CD4-positive, alpha-beta T cell treated with Interleukin-6 for 4 hours (primary cell): ENCODE measurements around the gene VPS13C.

Experiments
- DNase-seq: peaks from one replicate; pipeline ENCODE4 v3.0.0-alpha.2; 2020; ENCODE audit warnings: mixed read lengths

Gene VPS13C

GRCh38 chr15:61921093-61921492 lies 139.2 kb downstream of the VPS13C start:
- no peak for DNase-seq

GRCh38 chr15:61917457-61917856 lies 142.8 kb downstream of the VPS13C start:
- no peak for DNase-seq

DNA sequence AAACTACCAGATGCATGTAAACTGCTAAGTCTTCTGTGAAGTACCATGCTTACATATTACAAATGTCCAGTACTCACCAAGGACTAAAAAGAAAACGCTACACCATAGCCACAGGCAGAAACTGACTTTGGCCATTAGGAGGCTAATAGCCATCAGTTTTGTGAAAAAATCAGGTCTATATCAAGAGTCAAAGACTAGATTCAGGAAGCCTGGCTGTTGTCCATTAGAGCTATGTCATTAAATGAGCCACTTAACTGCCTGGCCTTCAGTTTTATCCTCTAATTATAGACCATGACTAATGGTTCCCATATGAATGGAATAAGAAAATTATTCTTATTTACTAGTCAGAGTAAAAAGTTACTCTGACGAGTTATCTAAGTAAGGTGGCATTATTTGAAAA lies 144.1 kb downstream of the VPS13C start:
- no peak for DNase-seq

GRCh38 chr15:61915640-61916039 lies 144.6 kb downstream of the VPS13C start:
- DNase-seq, result no peak

DNA sequence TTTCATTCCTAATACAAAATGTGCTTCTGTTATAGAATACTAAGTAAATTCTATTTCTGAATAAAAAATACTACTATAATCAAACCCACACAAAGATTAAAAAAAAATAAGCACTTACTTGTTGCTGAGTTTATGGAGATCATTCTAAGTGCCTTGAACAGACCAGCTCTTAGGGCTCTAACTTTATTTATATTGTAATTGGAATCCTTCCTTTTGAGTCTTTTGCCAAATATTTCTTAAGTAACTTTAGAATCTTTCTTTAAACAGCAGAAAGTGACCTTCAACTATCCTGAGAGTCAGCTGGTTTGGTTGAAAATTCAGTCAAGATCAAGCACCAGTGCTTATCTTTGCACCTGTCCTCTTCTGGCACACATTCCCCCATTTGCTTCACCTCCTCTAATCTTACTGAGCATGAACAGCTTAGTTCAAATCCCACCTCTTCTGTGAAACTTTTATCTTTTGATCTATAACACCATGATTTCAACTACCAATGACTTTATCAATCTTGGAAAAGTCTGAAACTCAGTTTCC lies 149.3 kb downstream of the VPS13C start:
- DNase-seq, result no peak

DNA sequence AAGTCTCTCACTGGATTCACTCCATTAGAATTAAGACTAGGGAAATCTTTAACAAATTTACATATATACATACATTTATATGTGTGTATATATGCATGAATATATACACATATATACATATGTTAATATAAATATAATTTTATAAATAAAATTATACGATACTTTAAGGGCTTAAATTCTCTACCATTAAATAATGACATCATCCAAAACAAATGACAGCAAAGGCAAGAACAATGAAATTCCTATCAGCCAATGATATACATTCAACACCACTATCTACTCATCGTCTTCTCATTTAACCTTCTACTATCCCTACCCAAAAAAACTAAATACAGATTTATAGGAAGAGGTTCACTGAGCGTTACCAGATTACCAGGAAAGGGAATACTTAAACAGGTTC lies 152.0 kb downstream of the VPS13C start:
- DNase-seq, result no peak

DNA sequence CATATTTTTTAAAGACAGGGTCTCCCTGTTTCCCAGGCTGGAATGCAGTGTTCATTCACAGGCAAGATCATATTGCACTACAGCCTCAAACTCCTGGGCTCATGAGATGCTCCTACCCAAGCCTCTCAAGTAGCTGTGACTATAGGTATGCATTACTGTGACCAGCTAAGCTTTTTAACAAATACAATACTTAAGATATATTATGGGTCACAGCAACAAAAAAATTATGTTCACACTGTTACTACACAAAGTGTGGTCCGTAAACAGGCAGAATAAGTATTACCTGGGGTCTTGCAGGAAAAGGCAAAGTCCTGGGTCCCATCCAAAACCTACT lies 152.5 kb downstream of the VPS13C start:
- no peak for DNase-seq

- no peak for DNase-seq
Measured at GRCh38 chr15:61906961-61907752, 153.1 kb downstream of the VPS13C start.

DNA sequence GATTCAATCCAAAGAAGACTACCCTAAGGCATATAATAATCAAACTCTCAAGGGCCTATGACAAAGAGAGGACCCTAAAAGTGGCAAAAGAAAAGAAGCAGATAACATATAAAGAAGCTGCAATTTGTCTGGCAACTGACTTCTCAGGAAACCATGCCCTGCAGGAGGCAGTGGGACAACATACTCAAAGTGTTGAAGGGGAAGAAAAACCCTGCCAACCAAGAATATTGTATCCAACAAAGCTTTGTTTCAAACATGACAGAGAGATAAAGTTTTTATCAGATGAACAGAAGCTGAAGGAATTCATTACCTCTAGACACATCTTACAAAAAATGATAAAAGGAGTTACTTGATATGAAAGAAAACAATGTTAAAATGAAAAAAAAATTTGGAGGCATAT lies 167.1 kb downstream of the VPS13C start:
- no peak for DNase-seq

DNA sequence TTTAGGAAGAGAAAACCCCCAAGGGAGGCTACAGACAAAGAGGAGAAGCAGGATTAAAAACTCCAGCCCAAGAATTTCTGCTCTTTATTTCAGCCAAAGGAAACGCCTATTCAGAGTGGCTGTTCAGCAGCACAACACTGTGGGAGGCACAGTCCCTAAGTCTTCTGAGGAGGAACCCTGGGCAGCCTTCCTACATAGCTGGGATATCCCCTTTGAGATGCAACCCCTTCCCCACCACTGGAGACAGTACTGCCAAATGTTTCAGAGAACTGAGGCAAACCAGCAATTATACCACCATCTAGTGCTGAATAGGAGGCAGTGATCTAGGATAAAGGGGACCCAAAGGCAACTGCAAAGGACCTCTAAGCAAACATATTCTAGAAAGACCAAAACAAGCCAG lies 168.1 kb downstream of the VPS13C start:
- DNase-seq, result no peak

DNA sequence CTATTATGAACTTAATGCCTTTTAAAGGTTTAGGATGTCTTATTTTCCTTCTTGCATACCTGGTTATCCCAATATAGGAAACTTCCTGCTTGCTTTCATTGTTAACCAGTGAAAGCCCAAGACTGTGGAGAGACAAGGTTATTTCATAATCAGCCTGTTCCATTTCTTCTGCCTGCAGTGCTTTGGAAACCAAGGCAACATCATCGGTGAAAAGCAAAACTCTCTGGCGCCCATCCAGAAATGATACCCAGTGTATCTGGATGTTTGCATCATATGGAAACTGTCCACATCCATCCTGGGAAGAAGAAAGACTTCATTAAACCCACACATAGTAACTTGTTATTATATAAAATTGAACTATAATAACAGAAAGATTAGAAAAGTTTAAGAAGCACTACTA lies 170.1 kb downstream of the VPS13C start:
- DNase-seq, result no peak

DNA sequence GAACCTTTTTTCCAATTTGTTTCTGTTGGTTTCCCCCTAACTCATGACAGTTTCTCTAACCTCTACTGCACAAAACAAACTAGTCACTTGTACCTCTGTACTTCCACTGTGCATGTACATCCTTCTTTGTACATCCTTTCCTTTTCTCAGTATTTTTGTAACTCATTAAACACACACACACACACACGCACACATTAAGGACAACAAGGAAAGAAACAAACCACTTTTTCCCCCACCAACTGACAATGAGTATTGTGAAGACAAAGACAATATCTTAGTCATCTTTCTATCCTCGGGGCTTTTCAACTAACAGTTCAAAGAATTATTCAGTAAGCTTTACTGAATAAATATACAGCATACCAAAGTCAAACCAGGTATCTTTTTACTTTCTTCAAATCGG lies 170.5 kb downstream of the VPS13C start:
- DNase-seq, result no peak

DNA sequence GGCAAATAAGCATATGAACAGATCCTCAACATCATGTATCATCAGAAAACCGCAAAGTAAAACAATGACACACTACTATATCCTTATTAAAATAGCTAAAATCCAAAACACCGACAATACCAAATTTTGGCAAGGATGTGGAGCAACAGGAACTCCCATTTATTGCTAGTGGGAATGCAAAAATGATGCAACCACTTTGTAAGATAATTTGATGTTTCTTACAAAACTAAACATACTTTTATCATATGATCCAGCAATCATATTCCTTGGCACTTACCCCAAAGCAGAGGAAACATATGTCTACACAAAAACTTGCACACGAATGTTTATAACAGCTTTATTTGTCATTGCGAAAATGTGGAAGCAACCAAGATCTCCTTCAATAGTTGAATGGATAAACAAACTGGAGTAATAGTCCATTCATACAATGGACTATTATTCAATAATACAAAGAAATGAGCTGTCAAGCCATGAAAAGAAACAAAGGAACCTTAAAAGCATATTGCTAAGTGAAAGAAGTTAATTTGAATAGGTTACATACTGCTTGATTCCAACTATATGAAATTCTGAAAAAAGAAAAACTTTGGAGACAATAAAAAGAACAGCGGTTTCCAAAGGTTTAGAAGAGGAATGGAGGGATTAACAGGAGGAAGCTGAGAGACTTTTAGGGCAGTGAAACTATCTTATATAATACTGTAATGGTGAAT lies 172.0 kb downstream of the VPS13C start:
- no peak for DNase-seq

GRCh38 chr15:61880084-61880483 lies 180.2 kb downstream of the VPS13C start:
- DNase-seq, result no peak

DNA sequence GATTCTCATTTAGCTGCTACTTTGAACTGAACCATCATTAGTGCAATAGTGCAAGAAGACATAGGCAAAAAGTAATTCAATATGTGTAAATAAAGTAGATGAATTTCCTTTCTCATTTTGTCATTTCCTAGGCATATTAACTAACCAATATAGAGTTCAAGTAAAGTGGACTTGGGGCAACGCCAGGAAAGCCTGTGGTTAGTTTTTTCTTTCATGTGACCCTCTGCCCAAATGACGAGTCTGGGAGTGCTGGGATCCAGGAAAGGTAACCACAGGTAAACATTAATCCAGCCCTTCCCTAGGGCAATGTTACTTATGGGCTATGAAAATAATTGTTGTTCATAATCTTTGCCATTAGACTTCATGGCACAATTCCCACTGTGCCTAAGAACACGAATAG lies 181.0 kb downstream of the VPS13C start:
- no peak for DNase-seq

DNA sequence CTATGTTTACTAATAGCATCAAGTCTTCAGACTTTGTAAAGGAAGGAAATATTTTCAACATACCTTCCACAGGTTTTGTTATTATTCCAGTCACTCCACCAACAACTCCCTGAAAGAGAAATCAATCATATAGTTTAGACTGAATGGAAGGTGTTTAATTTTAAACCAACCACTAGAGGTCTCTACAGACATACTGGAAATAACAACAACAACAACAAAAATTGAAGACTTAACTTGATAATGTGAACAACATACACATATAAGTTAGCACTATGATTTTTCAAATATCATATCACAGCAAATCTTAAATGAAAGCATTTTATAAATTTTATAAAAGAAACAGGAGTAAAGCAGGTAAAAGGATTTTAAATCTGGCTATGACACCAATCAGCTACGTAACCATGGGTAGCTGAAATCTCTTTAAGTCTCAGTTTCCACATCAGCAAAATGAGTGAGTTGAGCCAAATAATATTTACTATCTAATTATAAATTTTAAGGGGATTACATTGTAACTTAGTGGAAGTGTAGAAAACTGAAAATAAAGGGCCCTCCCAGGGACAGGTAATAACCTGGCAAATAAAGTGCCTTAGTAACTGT lies 188.2 kb downstream of the VPS13C start:
- DNase-seq, result no peak

GRCh38 chr15:61869656-61870055 lies 190.6 kb downstream of the VPS13C start:
- no peak for DNase-seq

GRCh38 chr15:61861962-61862361 lies 198.3 kb downstream of the VPS13C start:
- DNase-seq, result no peak

GRCh38 chr15:61857169-61857829 lies 202.9 kb downstream of the VPS13C start:
- DNase-seq, result no peak

GRCh38 chr15:61856295-61856694 lies 204.0 kb downstream of the VPS13C start:
- no peak for DNase-seq

DNA sequence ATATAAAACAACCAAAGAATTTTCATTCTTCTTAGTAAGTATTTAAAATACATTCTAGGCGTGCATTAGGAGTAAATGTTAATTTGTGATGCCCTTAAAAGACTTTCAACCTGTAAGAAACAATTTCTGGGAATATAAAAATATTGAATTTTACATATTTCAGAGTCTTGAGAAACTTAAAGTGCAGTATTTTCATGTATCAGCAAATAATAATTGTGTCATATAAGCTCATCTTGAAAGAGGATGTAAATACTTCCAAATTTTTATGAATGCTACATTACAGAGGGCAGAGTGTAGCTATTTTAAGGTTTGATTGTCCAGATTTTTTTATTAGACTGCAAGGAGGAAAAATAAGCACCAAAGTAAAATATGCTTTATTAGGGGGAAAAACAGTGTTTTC lies 207.1 kb downstream of the VPS13C start:
- DNase-seq, result no peak

DNA sequence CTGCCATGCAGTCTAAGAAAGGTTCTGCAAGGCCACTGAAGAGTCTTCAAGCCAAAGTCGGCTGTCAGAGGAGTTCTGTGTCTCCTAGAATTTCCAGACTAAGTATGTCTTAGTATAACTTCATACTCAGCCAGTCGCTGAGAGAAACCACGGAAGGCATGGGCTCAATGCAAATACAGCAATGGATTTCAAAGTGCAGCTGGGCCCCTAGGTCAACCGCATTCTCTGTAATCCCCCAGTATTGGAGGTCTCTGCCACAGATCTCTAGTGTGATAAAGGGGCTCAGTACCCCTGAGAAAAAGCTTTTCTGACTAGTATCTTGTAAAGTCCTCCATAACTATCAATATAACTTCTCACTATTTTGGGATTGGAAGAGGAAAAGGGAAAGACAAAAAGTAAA lies 208.3 kb downstream of the VPS13C start:
- no peak for DNase-seq

DNA sequence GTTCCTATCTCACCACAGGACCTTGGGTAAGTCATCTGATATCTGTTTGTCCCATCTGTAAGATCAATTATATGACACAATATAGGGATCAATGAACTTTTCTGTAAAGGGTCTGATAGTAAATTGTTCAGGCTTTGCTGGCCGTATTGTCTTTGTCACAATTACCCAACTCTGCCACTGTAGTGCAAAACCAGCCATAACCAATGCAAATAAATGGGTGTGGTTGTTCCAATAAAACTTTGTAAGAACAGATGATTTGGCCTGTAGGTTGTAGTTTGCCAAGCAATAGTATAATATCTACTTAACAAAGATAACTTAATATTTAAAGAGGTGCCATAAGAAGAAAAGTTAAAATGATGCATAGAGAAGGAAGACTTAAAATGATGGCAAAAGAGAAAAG lies 210.8 kb downstream of the VPS13C start:
- DNase-seq, result no peak

GRCh38 chr15:61841466-61841865 lies 218.8 kb downstream of the VPS13C start:
- DNase-seq, result no peak
